IPS-18a (cell line): ENCODE data around the gene APLP2.
"Not testable (repeated sequence)": the region's sequence is repeated elsewhere in the genome, so short reads cannot be mapped to it uniquely, and the experiment has no call there.

Experiments
- H3K27ac ChIP-seq: one replicate; pipeline ENCODE4 v1.5.1; 2013; ENCODE audit warnings: low read length
- H3K27me3 ChIP-seq: one replicate; pipeline ENCODE4 v1.6.1; 2013; ENCODE audit warnings: mild to moderate bottlenecking, low read length; ENCODE audit not compliant: control insufficient read depth, insufficient read depth
- H3K36me3 ChIP-seq: one replicate; pipeline ENCODE4 v1.6.1; 2013; ENCODE audit warnings: low read depth, low read length; ENCODE audit not compliant: control insufficient read depth
- H3K4me1 ChIP-seq: one replicate; pipeline ENCODE4 v1.6.1; 2013; ENCODE audit warnings: low read depth, low read length; ENCODE audit not compliant: control insufficient read depth
- H3K4me3 ChIP-seq: one replicate; pipeline ENCODE4 v1.5.1; 2013; ENCODE audit warnings: low read length
- H3K9ac ChIP-seq: one replicate; pipeline ENCODE4 v1.6.1; 2013; ENCODE audit warnings: mild to moderate bottlenecking, low read length, moderate library complexity
- H3K9me3 ChIP-seq: one replicate; pipeline ENCODE4 v1.6.1; 2013; ENCODE audit warnings: low read depth, low read length; ENCODE audit not compliant: control insufficient read depth

APLP2 gene

GRCh38 chr11:130076778-130077481 is 7.2 kb downstream of the APLP2 start:
- H3K27ac ChIP-seq: no peak overlapping the region
- H3K4me3 ChIP-seq: no peak overlapping the region
- no peaks in the 10 kb centered on the region for H3K36me3 ChIP-seq
- no peak overlapping the region for H3K9ac ChIP-seq
- peaks cover 3% of the 10 kb centered on the region for H3K27me3 ChIP-seq
- H3K9me3 ChIP-seq: no peaks in the 10 kb centered on the region
- H3K4me1 ChIP-seq: no peaks in the 10 kb centered on the region

- no peaks in the 10 kb centered on the region for H3K36me3 ChIP-seq
- no peak overlapping the region for H3K9ac ChIP-seq
Measured at GRCh38 chr11:130077671-130078070, 8.0 kb downstream of the APLP2 start.

GRCh38 chr11:130078080-130078479 is 8.4 kb downstream of the APLP2 start:
- Histone ChIP-seq H3K9me3 (no peaks in the 10 kb centered on the region), H3K4me3 (no peak overlapping the region), H3K27ac (no peak overlapping the region), H3K36me3 (no peaks in the 10 kb centered on the region), H3K4me1 (no peaks in the 10 kb centered on the region), H3K9ac (no peak overlapping the region), H3K27me3 (no peaks in the 10 kb centered on the region)

More at GRCh38 chr11:130077671-130078070, 8.0 kb downstream of the APLP2 start:
- H3K4me3 ChIP-seq: no peak overlapping the region
- no peaks in the 10 kb centered on the region for H3K4me1 ChIP-seq
- no peaks in the 10 kb centered on the region for H3K27me3 ChIP-seq
- H3K9me3 ChIP-seq: no peaks in the 10 kb centered on the region
- no peak overlapping the region for H3K27ac ChIP-seq

GRCh38 chr11:130085671-130086290 is 16.1 kb downstream of the APLP2 start:
- no peaks in the 10 kb centered on the region for H3K27me3 ChIP-seq
- no peaks in the 10 kb centered on the region for H3K36me3 ChIP-seq
- H3K9me3 ChIP-seq: no peaks in the 10 kb centered on the region
- no peak overlapping the region for H3K27ac ChIP-seq
- peaks cover 20% of the 10 kb centered on the region for H3K4me1 ChIP-seq
- H3K4me3 ChIP-seq: no peak overlapping the region
- H3K9ac ChIP-seq: no peak overlapping the region

GRCh38 chr11:130086669-130087068 is 17.0 kb downstream of the APLP2 start:
- Histone ChIP-seq H3K36me3 (no peaks in the 10 kb centered on the region), H3K27ac (no peak overlapping the region), H3K27me3 (no peaks in the 10 kb centered on the region), H3K4me1 (peaks cover 20% of the 10 kb centered on the region), H3K9me3 (no peaks in the 10 kb centered on the region), H3K4me3 (no peak overlapping the region), H3K9ac (no peak overlapping the region)

- Histone ChIP-seq H3K4me3 (no peak overlapping the region), H3K9ac (no peak overlapping the region), H3K27me3 (no peaks in the 10 kb centered on the region), H3K4me1 (peaks cover 20% of the 10 kb centered on the region), H3K27ac (no peak overlapping the region), H3K9me3 (no peaks in the 10 kb centered on the region), H3K36me3 (no peaks in the 10 kb centered on the region)
Measured at GRCh38 chr11:130087294-130087926, 17.7 kb downstream of the APLP2 start.

- Histone ChIP-seq H3K4me3 (no peak overlapping the region), H3K4me1 (peaks cover 20% of the 10 kb centered on the region)
Measured at GRCh38 chr11:130088217-130088616, 18.5 kb downstream of the APLP2 start.

GRCh38 chr11:130088919-130089673 is 19.4 kb downstream of the APLP2 start:
- H3K9me3 ChIP-seq: no peaks in the 10 kb centered on the region
- peaks cover 20% of the 10 kb centered on the region for H3K4me1 ChIP-seq
- no peak overlapping the region for H3K27ac ChIP-seq
- H3K9ac ChIP-seq: no peak overlapping the region
- H3K27me3 ChIP-seq: no peaks in the 10 kb centered on the region
- no peaks in the 10 kb centered on the region for H3K36me3 ChIP-seq
- H3K4me3 ChIP-seq: no peak overlapping the region

More at GRCh38 chr11:130088217-130088616, 18.5 kb downstream of the APLP2 start:
- H3K9ac ChIP-seq: no peak overlapping the region
- H3K27ac ChIP-seq: no peak overlapping the region
- H3K27me3 ChIP-seq: no peaks in the 10 kb centered on the region
- H3K9me3 ChIP-seq: no peaks in the 10 kb centered on the region
- no peaks in the 10 kb centered on the region for H3K36me3 ChIP-seq

- no peak overlapping the region for H3K4me3 ChIP-seq
- no peak overlapping the region for H3K9ac ChIP-seq
- H3K36me3 ChIP-seq: no peaks in the 10 kb centered on the region
- peaks cover 20% of the 10 kb centered on the region for H3K4me1 ChIP-seq
- no peaks in the 10 kb centered on the region for H3K27me3 ChIP-seq
- H3K27ac ChIP-seq: no peak overlapping the region
- no peaks in the 10 kb centered on the region for H3K9me3 ChIP-seq
Measured at GRCh38 chr11:130089674-130090073, 20.0 kb downstream of the APLP2 start.

- H3K9me3 ChIP-seq, H3K9ac ChIP-seq, H3K36me3 ChIP-seq, H3K4me3 ChIP-seq, H3K27ac ChIP-seq, H3K27me3 ChIP-seq: not testable (repeated sequence)
- peaks cover 20% of the 10 kb centered on the region for H3K4me1 ChIP-seq
Measured at GRCh38 chr11:130090517-130090916, 20.8 kb downstream of the APLP2 start.

GRCh38 chr11:130091169-130091568 is 21.5 kb downstream of the APLP2 start:
- H3K27ac ChIP-seq, H3K27me3 ChIP-seq, H3K9ac ChIP-seq, H3K36me3 ChIP-seq, H3K4me3 ChIP-seq, H3K9me3 ChIP-seq: not testable (repeated sequence)
- H3K4me1 ChIP-seq: peaks cover 20% of the 10 kb centered on the region
